Measurements from ENCODE around the gene SIN3B.

SIN3B gene

GRCh38 chr19:16922592-16922934, 93.4 kb downstream of the SIN3B start:
- no peak overlapping the region for H3K4me3 Mint-ChIP-seq
- H3K4me1 Mint-ChIP-seq, result no peaks in the 10 kb centered on the region
- no peak overlapping the region for H3K27ac Mint-ChIP-seq
- no peaks in the 10 kb centered on the region for H3K36me3 Mint-ChIP-seq
- DNase-seq (ENCODE audit: low spot score in 2 of 2) (no peak), ATAC-seq (no peak)
- H3K9me3 Mint-ChIP-seq, result peaks cover 13% of the 10 kb centered on the region

GRCh38 chr19:16922949-16923348, 93.8 kb downstream of the SIN3B start:
- H3K4me1 Mint-ChIP-seq, result no peaks in the 10 kb centered on the region
- DNase-seq (ENCODE audit: low spot score in 2 of 2), result no peak
- H3K36me3 Mint-ChIP-seq, result no peaks in the 10 kb centered on the region
- no peak overlapping the region for H3K4me3 Mint-ChIP-seq
- peaks cover 13% of the 10 kb centered on the region for H3K9me3 Mint-ChIP-seq
- no peak for ATAC-seq
- no peak overlapping the region for H3K27ac Mint-ChIP-seq

GRCh38 chr19:16927883-16928282, 98.7 kb downstream of the SIN3B start:
- H3K9me3 Mint-ChIP-seq, result peaks cover 13% of the 10 kb centered on the region
- ATAC-seq (no peak), DNase-seq (ENCODE audit: low spot score in 2 of 2) (no peak)
- H3K36me3 Mint-ChIP-seq, result no peaks in the 10 kb centered on the region
- no peak overlapping the region for H3K4me3 Mint-ChIP-seq
- H3K4me1 Mint-ChIP-seq, result no peaks in the 10 kb centered on the region
- H3K27ac Mint-ChIP-seq, result no peak overlapping the region

- no peaks in the 10 kb centered on the region for H3K36me3 Mint-ChIP-seq
- ATAC-seq (no peak), DNase-seq (ENCODE audit: low spot score in 2 of 2) (no peak)
Measured at GRCh38 chr19:16928351-16928750, 99.2 kb downstream of the SIN3B start.

GRCh38 chr19:16928916-16929315, 99.7 kb downstream of the SIN3B start:
- H3K4me1 Mint-ChIP-seq, result no peaks in the 10 kb centered on the region
- DNase-seq (ENCODE audit: low spot score in 2 of 2), result no peak
- no peak for ATAC-seq
- peaks cover 21% of the 10 kb centered on the region for H3K9me3 Mint-ChIP-seq
- H3K36me3 Mint-ChIP-seq, result no peaks in the 10 kb centered on the region
- no peak overlapping the region for H3K4me3 Mint-ChIP-seq
- H3K27ac Mint-ChIP-seq, result no peak overlapping the region

More at GRCh38 chr19:16928351-16928750, 99.2 kb downstream of the SIN3B start:
- no peak overlapping the region for H3K27ac Mint-ChIP-seq
- no peak overlapping the region for H3K4me3 Mint-ChIP-seq
- H3K9me3 Mint-ChIP-seq, result peaks cover 15% of the 10 kb centered on the region
- no peaks in the 10 kb centered on the region for H3K4me1 Mint-ChIP-seq
